HG02885 (cell line): ENCODE results near the gene LAMA5.

ENCODE experiments used
- ATAC-seq: cut with Tn5 transposase; IDR thresholded peaks from one replicate; pipeline ENCODE4 v1.9.1; 2021; ENCODE audit warnings: mild to moderate bottlenecking; ENCODE audit not compliant: unreplicated experiment, poor library complexity

LAMA5 gene

GRCh38 chr20:62404112-62404665 is 37.1 kb upstream of the LAMA5 start:
- no peak for ATAC-seq

GRCh38 chr20:62403331-62403730 is 36.2 kb upstream of the LAMA5 start:
- no peak for ATAC-seq

- ATAC-seq, result no peak
These were observed 35.5 kb upstream of the LAMA5 start for GRCh38 chr20:62402456-62403150.

GRCh38 chr20:62401331-62401779 is 34.2 kb upstream of the LAMA5 start:
- ATAC-seq, result no peak

- ATAC-seq, result no peak
These were observed 33.4 kb upstream of the LAMA5 start for GRCh38 chr20:62400541-62400940.

DNA sequence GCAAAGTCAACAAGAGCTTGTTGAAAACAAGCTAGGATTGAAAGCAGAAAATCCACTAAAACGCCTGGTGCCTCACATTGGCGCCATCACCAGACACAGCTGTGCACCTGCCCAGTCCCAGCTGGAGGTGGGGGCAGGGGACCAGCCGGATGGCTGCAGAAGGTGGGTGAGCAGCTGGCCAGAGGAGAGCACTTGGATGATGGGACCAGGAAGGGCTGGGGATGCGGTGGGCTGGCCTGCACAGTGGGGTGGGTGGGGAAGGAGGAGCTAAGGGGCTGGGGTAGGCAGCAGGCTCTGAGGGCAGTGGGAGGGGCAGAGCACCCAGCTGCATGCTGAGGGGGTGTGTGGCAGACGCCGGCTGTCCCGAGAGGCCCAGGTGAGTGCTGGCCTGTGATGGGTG is 32.9 kb upstream of the LAMA5 start:
- no peak for ATAC-seq

DNA sequence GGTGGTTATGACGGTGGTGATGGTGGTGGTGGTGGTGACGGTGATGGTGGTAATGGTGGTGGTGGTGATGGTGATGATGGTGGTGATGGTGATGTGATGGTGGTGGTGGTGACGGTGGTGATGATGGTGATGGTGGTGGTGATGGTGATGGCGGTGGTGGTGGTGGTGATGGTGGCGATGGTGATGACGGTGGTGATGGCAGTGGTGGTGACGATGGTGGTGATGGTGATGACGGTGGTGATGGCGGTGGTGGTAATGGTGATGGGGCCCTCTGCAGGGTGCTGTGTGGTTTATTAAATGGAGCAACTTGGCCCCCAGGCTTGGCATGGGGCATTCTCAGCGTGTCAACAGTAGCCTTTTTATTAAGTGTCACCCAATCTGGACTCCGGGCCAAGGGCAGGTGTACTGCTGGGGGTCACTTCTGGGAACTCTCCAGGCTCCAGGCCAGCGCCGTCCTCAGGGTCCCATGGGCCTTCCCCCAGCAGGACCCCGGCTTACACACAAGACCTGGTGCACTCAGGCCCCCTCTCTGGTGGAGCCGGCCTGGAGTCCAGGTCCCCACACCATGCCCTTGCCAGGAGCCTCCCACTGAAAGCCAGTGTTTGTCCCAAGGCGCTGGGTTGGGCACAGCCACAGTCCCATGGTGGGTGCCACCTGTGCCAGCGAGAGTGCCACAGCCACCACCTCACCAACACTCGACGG is 31.2 kb upstream of the LAMA5 start:
- no peak for ATAC-seq

GRCh38 chr20:62396367-62397239 is 29.5 kb upstream of the LAMA5 start:
- ATAC-seq, result no peak

- no peak for ATAC-seq
These were observed 28.5 kb upstream of the LAMA5 start for GRCh38 chr20:62395311-62396242.

- ATAC-seq, result no peak
These were observed 27.4 kb upstream of the LAMA5 start for GRCh38 chr20:62394248-62395245.

DNA sequence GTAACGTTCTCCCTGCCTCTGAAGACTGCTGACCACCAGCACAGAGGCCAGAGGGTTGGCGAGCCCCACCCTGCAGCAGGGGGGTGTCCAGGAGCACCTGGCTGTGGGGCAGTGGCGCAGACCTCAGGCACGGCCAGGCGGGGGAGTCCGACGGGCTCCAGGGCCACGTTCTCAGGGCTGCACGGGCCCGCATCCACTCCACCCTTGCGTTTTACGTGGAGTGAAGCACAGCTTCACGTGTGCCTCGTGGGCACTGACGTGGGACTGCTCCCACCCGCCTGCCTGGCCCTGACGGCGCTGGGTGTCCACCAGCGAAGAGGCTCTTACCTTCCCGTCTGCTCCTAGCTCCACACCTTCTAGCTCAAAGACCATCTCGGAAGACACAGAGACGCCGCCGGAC is 26.7 kb upstream of the LAMA5 start:
- no peak for ATAC-seq

GRCh38 chr20:62393335-62393665 is 26.2 kb upstream of the LAMA5 start:
- no peak for ATAC-seq

DNA sequence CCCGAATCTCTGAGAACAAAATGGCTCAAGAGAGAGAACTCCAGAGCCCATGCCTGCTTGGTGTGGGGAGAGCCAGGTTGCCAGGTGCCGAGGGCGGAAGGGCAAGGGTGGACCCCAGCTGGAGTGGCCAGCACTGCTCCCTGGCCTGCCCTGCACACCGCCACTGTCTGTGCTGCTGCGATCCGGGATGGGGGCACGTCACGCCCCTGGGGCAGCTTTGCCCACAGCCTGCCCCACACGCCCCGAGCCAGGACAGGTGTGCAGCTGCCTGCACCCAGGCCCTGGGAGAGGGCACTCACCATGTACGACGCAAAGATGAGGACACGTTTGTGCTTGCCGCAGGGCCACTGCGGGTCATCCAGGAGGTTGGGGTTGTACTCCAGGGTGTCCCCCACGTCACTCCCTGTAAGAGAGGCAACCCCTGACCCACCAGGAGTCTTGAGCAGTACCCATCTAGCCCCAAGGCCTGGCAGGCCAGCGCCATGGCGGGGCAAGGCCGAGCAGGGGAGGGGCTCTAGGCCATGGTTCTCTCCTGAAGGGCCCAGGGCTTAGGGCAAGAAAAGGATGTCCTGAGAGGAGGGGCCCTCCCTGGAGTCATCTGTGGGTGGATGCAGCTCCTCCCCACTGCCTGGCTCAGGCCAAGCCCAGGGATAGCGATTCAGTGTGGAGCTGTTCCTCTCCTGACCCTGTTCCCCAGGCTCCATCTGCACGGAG is 25.7 kb upstream of the LAMA5 start:
- no peak for ATAC-seq

DNA sequence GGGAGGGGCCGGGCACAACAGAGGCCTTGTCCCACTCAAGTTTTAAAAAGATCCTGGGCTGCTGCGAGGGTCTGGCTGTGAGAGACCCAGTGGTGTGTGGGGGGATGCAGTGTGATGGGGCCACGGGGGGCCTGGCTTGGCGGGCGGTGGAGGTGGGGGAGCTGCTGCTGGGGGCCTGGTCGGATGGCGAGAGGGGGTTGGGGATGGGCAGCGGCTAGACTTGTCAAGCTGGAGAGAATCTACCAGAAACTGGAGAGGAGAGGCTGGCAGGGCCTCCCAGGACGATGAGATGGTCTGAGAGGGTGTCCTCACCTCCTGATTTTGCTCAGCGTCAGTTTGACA is 24.9 kb upstream of the LAMA5 start:
- no peak for ATAC-seq

DNA sequence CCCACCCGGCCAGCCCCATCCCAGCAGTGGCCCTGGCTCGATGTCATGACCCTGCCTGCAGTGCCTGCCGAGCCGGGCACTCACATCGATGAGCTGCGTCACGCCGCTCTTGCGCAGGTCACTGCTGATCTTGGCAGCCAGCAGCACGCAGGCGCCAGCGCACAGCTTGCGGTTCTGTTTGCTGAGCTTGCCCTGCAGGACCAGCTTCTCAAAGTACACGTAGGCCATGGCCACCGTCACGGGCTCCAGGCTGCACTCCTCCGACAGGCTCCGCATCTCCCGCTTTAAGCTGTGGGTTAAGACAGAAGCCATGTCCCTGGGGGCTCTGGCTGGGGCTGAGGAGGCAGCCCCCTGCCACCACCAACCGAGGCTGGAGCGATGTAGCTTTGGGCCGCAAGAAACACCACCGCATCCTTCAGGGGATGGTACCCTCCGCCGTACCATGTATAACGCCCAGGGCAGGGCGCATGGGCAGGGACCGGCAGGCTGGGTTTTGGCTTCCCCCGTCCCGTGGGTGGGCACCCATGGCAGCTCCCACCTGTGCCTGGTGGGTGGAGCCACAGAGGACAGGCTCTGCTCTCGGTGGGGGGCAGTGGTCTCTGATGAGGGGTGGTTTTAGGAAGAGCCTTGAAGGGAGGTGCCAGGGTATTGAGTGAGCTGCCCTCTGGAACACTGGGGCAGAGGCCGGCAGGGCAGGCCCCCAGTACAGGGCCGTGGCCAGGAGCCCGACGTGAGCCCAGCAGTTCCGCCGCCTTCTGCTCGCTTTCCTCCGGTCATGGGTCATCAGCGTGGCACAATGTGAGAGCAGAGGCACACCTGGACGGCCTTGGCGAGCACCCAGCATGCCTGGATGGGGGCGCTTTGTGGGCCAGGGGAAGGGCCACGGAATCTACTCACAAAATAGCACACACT is 24.3 kb upstream of the LAMA5 start:
- no peak for ATAC-seq

GRCh38 chr20:62390317-62391164 is 23.4 kb upstream of the LAMA5 start:
- no peak for ATAC-seq
